Transverse colon (tissue), 4 donors: Measurements from ENCODE around the gene CD300H. TPM values are rescaled to one million over a fixed set of nuclear protein-coding genes. Genes with fewer than 3 reads are reported as not detected.
A peak's percentile ranks its signal among the peaks of the same experiment; 100 is the strongest.
"Not testable (repeated sequence)": the region's sequence is repeated elsewhere in the genome, so short reads cannot be mapped to it uniquely, and the experiment has no call there.

Experiments used
- DNase-seq: peaks from one replicate; pipeline ENCODE4 v3.0.0-alpha.2; 2019
- H3K27ac ChIP-seq, 4 donors: fragments of 200-600 bp; sonication (generic); 2 replicates each; pipeline ENCODE4 v1.5.1; 2016 to 2018; ENCODE audit warnings: inconsistent platforms in 4 of 4
- H3K27me3 ChIP-seq: fragments of 200-600 bp; sonication (generic); 2 replicates; pipeline ENCODE4 v1.5.1; 2017; ENCODE audit warnings: inconsistent platforms
- H3K36me3 ChIP-seq, 4 donors: fragments of 200-600 bp; sonication (generic); 2 replicates each; pipeline ENCODE4 v1.5.1; 2017 to 2019; ENCODE audit warnings: inconsistent platforms in 4 of 4
- H3K4me1 ChIP-seq, 4 donors: fragments of 200-600 bp; sonication (generic); 2 replicates each; pipeline ENCODE4 v1.5.1; 2017 to 2020; ENCODE audit warnings: inconsistent platforms in 4 of 4
- H3K4me3 ChIP-seq, 4 donors: fragments of 200-600 bp; sonication (generic); 1 replicate in 1 of 4; 2 replicates in 3 of 4; pipeline versions ENCODE4 v1.5.1 to v1.6.1; 2017 to 2019; ENCODE audit warnings: inconsistent platforms in 4 of 4
- H3K9me3 ChIP-seq, 2 donors: fragments of 200-600 bp; sonication (generic); 2 replicates each; pipeline ENCODE4 v1.5.1; 2017 to 2019; ENCODE audit warnings: inconsistent platforms in 2 of 2
- EP300 ChIP-seq: sonication (generic); formaldehyde crosslinking; IDR thresholded peaks from one replicate; pipeline ENCODE4 v1.6.1; 2017; ENCODE audit warnings: antibody characterized with exemption, low read depth
- POLR2A ChIP-seq: fragments of 450-650 bp; IDR thresholded peaks from one replicate; pipeline ENCODE4 v1.6.1; 2016; ENCODE audit warnings: antibody characterized with exemption, mild to moderate bottlenecking, moderate library complexity
- POLR2AphosphoS5 ChIP-seq, 3 donors: sonication (generic); formaldehyde crosslinking; IDR thresholded peaks; one replicate each; pipeline ENCODE4 v1.6.1; 2016; ENCODE audit warnings: antibody characterized with exemption in 3 of 3
- WGBS, 2 donors: methylation state at CpG; one replicate each; pipeline ENCODE4 v1.1.5; 2018; ENCODE audit warnings: low coverage in 1 of 2; 5-methylcytosine and 5-hydroxymethylcytosine counted together
- in situ Hi-C, 4 donors: fragments of 200-750 bp; cut with MboI; loops; one replicate each; pipeline versions ENCODE4 v1.15.0 to v1.15.1; 2017; ENCODE audit warnings: low sequenced_read_pairs in 3 of 4, low pct_ligation_motif_present in 1 of 4, low pct_unique_long_range_greater_than_20kb in 1 of 4
- intact Hi-C: fragments of 100-400 bp; cut with DNase I; formaldehyde crosslinking; loops from one replicate; pipeline ENCODE4 v1.15.1; 2023; ENCODE audit warnings: low total_unique reads
- total RNA-seq, 4 donors: library from RNA; depleted of rRNA; stranded (reverse); fragments of >200 nt; gene quantifications; one replicate each; pipeline ENCODE4 v1.1.0, GENCODE V29; 2016
- TF ChIP-seq, protein P1 (sequence below), 5 experiments: fragments of 200-600 bp in 3 of 5; fragments of 450-650 bp in 2 of 5; sonication (generic) in 3 of 5; IDR thresholded peaks; 1 replicate in 2 of 5; 2 replicates in 3 of 5; pipeline ENCODE4 v1.5.1; 2016 to 2017; ENCODE audit warnings: antibody characterized with exemption in 5 of 5, inconsistent platforms in 3 of 5, mild to moderate bottlenecking in 2 of 5, moderate library complexity in 1 of 5

The CD300H gene
- total RNA-seq, 4 donors from 2014 or later, result not detected

DNA sequence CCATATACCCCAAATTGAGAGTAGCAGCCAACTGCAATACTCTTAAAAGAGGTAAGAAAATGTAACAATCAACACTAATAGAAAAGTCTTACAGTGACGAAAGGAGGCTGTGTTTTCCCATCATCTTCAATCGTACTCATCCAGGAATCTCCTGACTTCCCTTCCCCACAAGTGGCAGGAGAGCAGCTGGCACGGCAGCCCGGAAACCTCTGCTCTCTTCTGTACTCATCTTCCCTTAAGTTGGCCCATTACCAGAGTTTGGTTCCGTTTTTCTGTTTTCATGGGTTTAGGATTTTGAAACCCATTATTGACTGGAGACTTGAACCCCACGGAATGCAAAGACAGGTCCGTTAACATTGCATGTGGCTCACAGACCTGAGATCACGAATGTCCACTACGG, 11.7 kb upstream of the CD300H start:
- no peak for DNase-seq
- no peak overlapping the region for H3K4me3 ChIP-seq
- in situ Hi-C loops (no loop called here), intact Hi-C loops (no loop called here)
- TF ChIP-seq POLR2A (no peak), EP300 (no peak), POLR2AphosphoS5 (IDR thresholded peaks at IDR 0.05) (no peak)
- TF ChIP-seq, protein P1, sequence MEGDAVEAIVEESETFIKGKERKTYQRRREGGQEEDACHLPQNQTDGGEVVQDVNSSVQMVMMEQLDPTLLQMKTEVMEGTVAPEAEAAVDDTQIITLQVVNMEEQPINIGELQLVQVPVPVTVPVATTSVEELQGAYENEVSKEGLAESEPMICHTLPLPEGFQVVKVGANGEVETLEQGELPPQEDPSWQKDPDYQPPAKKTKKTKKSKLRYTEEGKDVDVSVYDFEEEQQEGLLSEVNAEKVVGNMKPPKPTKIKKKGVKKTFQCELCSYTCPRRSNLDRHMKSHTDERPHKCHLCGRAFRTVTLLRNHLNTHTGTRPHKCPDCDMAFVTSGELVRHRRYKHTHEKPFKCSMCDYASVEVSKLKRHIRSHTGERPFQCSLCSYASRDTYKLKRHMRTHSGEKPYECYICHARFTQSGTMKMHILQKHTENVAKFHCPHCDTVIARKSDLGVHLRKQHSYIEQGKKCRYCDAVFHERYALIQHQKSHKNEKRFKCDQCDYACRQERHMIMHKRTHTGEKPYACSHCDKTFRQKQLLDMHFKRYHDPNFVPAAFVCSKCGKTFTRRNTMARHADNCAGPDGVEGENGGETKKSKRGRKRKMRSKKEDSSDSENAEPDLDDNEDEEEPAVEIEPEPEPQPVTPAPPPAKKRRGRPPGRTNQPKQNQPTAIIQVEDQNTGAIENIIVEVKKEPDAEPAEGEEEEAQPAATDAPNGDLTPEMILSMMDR (IDR thresholded peaks at IDR 0.05), result no peak
- 70 to 89% methylated on average over 4 to 9 of the region's 9 CpGs for WGBS, 2 donors
- no peaks in the 10 kb centered on the region for H3K27me3 ChIP-seq
- H3K36me3 ChIP-seq, result no peaks in the 10 kb centered on the region
- no peak overlapping the region for H3K27ac ChIP-seq
- H3K4me1 ChIP-seq, result peaks cover 0 to 6% (median 2%) of the 10 kb centered on the region in 4 donors
- H3K9me3 ChIP-seq, result no peaks in the 10 kb centered on the region

DNA sequence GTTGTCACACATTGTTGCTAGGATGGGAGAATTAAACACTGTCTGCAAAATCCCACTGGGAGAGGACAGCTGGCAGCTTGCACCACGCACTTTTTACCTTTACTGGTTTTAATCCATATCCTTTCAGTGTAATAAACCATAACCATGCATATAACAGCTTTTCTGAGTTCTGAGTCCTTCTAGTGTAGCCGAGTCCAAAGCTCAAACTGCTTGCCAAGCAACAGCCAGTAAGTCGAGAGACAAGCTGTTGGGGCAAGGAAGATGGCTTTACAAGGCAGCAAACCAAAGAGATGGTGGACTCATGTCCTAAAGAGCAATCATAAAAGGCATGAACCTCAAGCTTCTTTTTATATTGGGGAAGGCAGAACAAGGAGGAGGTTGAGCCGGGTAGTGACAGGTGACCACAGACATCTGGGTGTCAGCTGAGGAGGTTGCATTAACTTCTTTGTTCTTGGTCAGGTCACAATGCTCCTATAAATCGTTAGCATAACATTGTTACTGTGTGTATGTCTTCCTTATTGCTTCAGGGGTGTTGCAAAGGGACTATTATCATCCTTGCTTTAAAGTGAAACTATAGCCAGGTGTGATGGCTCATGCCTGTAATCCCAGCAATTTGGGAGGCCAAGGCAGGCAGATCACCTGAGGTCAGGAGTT, 7.3 kb upstream of the CD300H start:
- no peaks in the 10 kb centered on the region for H3K36me3 ChIP-seq
- H3K27ac ChIP-seq, result no peak overlapping the region
- in situ Hi-C loops, result no loop called here

DNA sequence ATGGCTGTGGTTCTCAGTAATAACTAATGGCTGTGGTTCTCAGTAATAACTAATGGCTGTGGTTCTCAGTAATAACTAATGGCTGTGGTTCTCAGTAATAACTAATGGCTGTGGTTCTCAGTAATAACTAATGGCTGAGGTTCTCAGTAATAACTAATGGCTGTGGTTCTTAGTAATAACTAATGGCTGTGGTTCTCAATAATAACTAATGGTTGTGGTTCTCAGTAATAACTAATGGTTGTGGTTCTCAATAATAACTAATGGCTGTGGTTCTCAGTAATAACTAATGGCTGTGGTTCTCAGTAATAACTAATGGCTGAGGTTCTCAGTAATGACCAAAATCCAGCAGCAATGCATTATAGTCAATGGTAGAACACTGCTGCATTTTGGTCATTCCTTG, 6.3 kb upstream of the CD300H start:
- intact Hi-C loops, H3K27ac ChIP-seq, DNase-seq, H3K4me3 ChIP-seq, H3K9me3 ChIP-seq, H3K27me3 ChIP-seq, H3K36me3 ChIP-seq, in situ Hi-C loops, H3K4me1 ChIP-seq: not testable (repeated sequence)

More for the DNA sequence above, 7.3 kb upstream of the CD300H start:
- peak; percentile 16 for DNase-seq
- no peaks in the 10 kb centered on the region for H3K9me3 ChIP-seq
- intact Hi-C loops, result no loop called here
- no peak for TF ChIP-seq POLR2AphosphoS5 (IDR thresholded peaks at IDR 0.05)
- TF ChIP-seq, protein P1 (IDR thresholded peaks at IDR 0.05), result no peak
- no peak for TF ChIP-seq POLR2A
- TF ChIP-seq EP300, result no peak
- 32% methylated on average over 4 to 5 of the region's 5 CpGs for WGBS, 2 donors
- peaks cover 0 to 6% (median 2%) of the 10 kb centered on the region in 4 donors for H3K4me1 ChIP-seq
- H3K4me3 ChIP-seq, result no peak overlapping the region
- no peaks in the 10 kb centered on the region for H3K27me3 ChIP-seq

DNA sequence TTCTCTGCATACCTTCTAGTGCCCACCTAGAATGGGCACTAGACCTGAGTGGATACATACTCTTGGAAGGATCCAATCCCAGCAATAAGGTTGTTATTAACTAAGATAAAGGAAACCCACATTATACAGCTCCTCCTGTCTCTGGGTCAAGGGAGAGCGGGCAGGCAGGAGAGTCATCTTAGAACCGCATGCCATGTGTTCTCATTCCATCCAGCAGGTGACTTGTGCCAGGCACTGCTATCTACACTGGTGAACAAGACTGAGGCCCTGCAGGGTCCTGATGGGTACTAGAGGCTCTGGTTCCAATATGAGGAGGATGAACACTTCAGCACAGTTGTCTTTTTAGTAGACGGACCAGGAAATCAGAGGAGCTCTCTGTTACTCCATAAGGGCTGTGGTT, 5.9 kb upstream of the CD300H start:
- no peaks in the 10 kb centered on the region for H3K9me3 ChIP-seq
- no peaks in the 10 kb centered on the region for H3K27me3 ChIP-seq
- no peaks in the 10 kb centered on the region for H3K36me3 ChIP-seq
- intact Hi-C loops, result no loop called here
- in situ Hi-C loops, result no loop called here
- no peak for DNase-seq
- WGBS, 2 donors, result 78% methylated on average over 3 of the region's 3 CpGs; no CpG with 5 or more reads in 1 of the 2 donors
- no peak overlapping the region for H3K4me3 ChIP-seq
- H3K4me1 ChIP-seq, result peaks cover 0 to 6% (median 4%) of the 10 kb centered on the region in 4 donors
- TF ChIP-seq EP300, result no peak
- TF ChIP-seq POLR2A, result no peak
- TF ChIP-seq, protein P1 (IDR thresholded peaks at IDR 0.05), result no peak
- no peak for TF ChIP-seq POLR2AphosphoS5 (IDR thresholded peaks at IDR 0.05)
- no peak overlapping the region for H3K27ac ChIP-seq
